Fibroblast of the conjunctiva (primary cell): ENCODE results near the gene KRTAP4-8.
"Not testable (repeated sequence)": the region's sequence is repeated elsewhere in the genome, so short reads cannot be mapped to it uniquely, and the experiment has no call there.

Source experiments
- DNase-seq: peaks from one replicate; pipeline ENCODE4 v3.0.0-alpha.2; 2010; ENCODE audit warnings: low read depth

The KRTAP4-8 gene

GRCh38 chr17:41108728-41109386, 10.9 kb upstream of the KRTAP4-8 start:
- not testable (repeated sequence) for DNase-seq

GRCh38 chr17:41107941-41108450, 10.1 kb upstream of the KRTAP4-8 start:
- no peak for DNase-seq

GRCh38 chr17:41105347-41105746, 7.4 kb upstream of the KRTAP4-8 start, which contains the start of gene KRTAP4-9:
KRTAP4-9 (plus strand) TSS chr17:41105389; CDS start chr17:41105389, 0 bp downstream.
- not testable (repeated sequence) for DNase-seq

GRCh38 chr17:41104386-41105038, 6.6 kb upstream of the KRTAP4-8 start:
- DNase-seq, result not testable (repeated sequence)

GRCh38 chr17:41103896-41104295, 6.0 kb upstream of the KRTAP4-8 start:
- no peak for DNase-seq

- no peak for DNase-seq
Observed at GRCh38 chr17:41101586-41102259, 3.8 kb upstream of the KRTAP4-8 start, which contains the start of gene KRTAP4-16. KRTAP4-16 (minus strand) TSS chr17:41102209; CDS start chr17:41102209, 0 bp downstream.

GRCh38 chr17:41099682-41100480, 1.9 kb upstream of the KRTAP4-8 start:
- DNase-seq, result peak; percentile 49

GRCh38 chr17:41098481-41098880, 539 bp upstream of the KRTAP4-8 start:
- DNase-seq, result no peak

- DNase-seq, result no peak
Observed at GRCh38 chr17:41096055-41096454, 1.9 kb downstream of the KRTAP4-8 start.

- DNase-seq, result not testable (repeated sequence)
Observed at GRCh38 chr17:41088760-41089352, 9.1 kb downstream of the KRTAP4-8 start.

GRCh38 chr17:41084100-41084856, 13.7 kb downstream of the KRTAP4-8 start, which contains the start of gene KRTAP4-7:
KRTAP4-7 (plus strand) TSS chr17:41084150; CDS start chr17:41084207, 57 bp downstream.
- DNase-seq, result not testable (repeated sequence)

GRCh38 chr17:41083427-41083826, 14.5 kb downstream of the KRTAP4-8 start:
- DNase-seq, result not testable (repeated sequence)

- no peak for DNase-seq
Observed at GRCh38 chr17:41082626-41083025, 15.3 kb downstream of the KRTAP4-8 start.

- DNase-seq, result no peak
Observed at GRCh38 chr17:41076788-41077187, 21.2 kb downstream of the KRTAP4-8 start.

GRCh38 chr17:41073676-41074075, 24.3 kb downstream of the KRTAP4-8 start:
- DNase-seq, result no peak

GRCh38 chr17:41071606-41072360, 26.2 kb downstream of the KRTAP4-8 start:
- DNase-seq, result no peak

- DNase-seq, result no peak
Observed at GRCh38 chr17:41069031-41069430, 28.9 kb downstream of the KRTAP4-8 start.

- peak; percentile 59 for DNase-seq
Observed at GRCh38 chr17:41067281-41067680, 30.7 kb downstream of the KRTAP4-8 start.

- no peak for DNase-seq
Observed at GRCh38 chr17:41065829-41066624, 31.9 kb downstream of the KRTAP4-8 start, which contains the start of gene KRTAP2-4. KRTAP2-4 (minus strand) TSS chr17:41065879; CDS start chr17:41065845, 34 bp downstream.
